ENCODE measurements around the gene SLC10A2.

SLC10A2 gene

DNA sequence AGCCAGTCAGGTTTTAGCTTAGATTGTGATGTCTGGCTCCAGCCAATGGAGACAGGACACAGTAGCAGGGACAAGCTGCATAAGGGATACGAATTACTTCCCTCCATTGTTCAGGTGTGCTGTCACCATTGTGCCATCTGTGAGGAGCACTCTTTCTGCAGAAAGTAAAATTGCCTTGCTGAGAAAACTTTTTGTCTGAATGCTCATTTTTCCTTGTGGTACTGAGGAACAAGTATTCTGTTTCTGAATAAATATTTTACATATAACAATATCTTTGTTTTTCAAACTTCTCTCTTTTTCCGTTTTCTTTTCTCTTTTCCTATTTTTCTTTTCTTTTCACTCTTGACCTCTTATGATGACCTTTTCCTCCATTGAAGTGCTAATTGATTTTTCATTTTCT is 10.2 kb downstream of the SLC10A2 start:
- no peak overlapping the region for H2BK120ac ChIP-seq (ENCODE audit: insufficient read depth, low read length, poor library complexity)
- H2AFZ ChIP-seq (ENCODE audit: insufficient read depth, low read length, poor library complexity) = no peak overlapping the region
- no peak overlapping the region for H3K18ac ChIP-seq (ENCODE audit: low read length)
- H3K4me2 ChIP-seq (ENCODE audit: low read length) = no peak overlapping the region
- H3K4me1 ChIP-seq (ENCODE audit: control insufficient read depth in 1 of 2, insufficient read depth in 2 of 2, low read length in 2 of 2) = no peaks in the 10 kb centered on the region
- no peak overlapping the region for H3K4me3 ChIP-seq (ENCODE audit: low read depth, low read length)
- no peak overlapping the region for H3K23ac ChIP-seq (ENCODE audit: low read length)
- no peaks in the 10 kb centered on the region for H3K79me2 ChIP-seq (ENCODE audit: control insufficient read depth, insufficient read depth, low read length, poor library complexity)
- H2BK5ac ChIP-seq (ENCODE audit: low read depth, low read length, poor library complexity) = no peak overlapping the region
- WGBS (ENCODE audit: extremely low coverage, insufficient coverage, insufficient read length) = no CpG with 5 or more reads among the region's 2 CpGs
- H3K4ac ChIP-seq (ENCODE audit: low read depth, low read length) = no peak overlapping the region
- no peak overlapping the region for H4K91ac ChIP-seq (ENCODE audit: low read depth, low read length)
- H4K12ac ChIP-seq (ENCODE audit: low read depth, low read length) = no peak overlapping the region
- H3K79me1 ChIP-seq (ENCODE audit: low read length) = no peaks in the 10 kb centered on the region
- DNase-seq = no peak
- H3K27me3 ChIP-seq (ENCODE audit: insufficient read depth, low read length) = no peaks in the 10 kb centered on the region
- no peaks in the 10 kb centered on the region for H3K36me3 ChIP-seq (ENCODE audit: control insufficient read depth in 1 of 2, insufficient read depth in 2 of 2, low read length in 2 of 2)
- H3K9me3 ChIP-seq (ENCODE audit: insufficient read depth, low read depth, low read length) = peaks cover 6% of the 10 kb centered on the region
- H3K27ac ChIP-seq (ENCODE audit: low read depth, low read length) = no peak overlapping the region
- H3K9ac ChIP-seq (ENCODE audit: low read length) = no peak overlapping the region
- no peak overlapping the region for H2BK12ac ChIP-seq (ENCODE audit: low read length)
- H4K8ac ChIP-seq (ENCODE audit: low read depth, low read length) = no peak overlapping the region
- no peak overlapping the region for H3K14ac ChIP-seq (ENCODE audit: low read length)
- no peak overlapping the region for H2AK5ac ChIP-seq (ENCODE audit: low read length)

- Histone ChIP-seq H3K4me1 (ENCODE audit: control insufficient read depth in 1 of 2, insufficient read depth in 2 of 2, low read length in 2 of 2) (no peaks in the 10 kb centered on the region), H2BK12ac (ENCODE audit: low read length) (no peak overlapping the region), H3K79me2 (ENCODE audit: control insufficient read depth, insufficient read depth, low read length, poor library complexity) (no peaks in the 10 kb centered on the region), H2BK120ac (ENCODE audit: insufficient read depth, low read length, poor library complexity) (no peak overlapping the region), H3K4ac (ENCODE audit: low read depth, low read length) (no peak overlapping the region), H3K9ac (ENCODE audit: low read length) (no peak overlapping the region), H3K27ac (ENCODE audit: low read depth, low read length) (no peak overlapping the region), H2BK5ac (ENCODE audit: low read depth, low read length, poor library complexity) (no peak overlapping the region), H3K4me2 (ENCODE audit: low read length) (no peak overlapping the region), H3K4me3 (ENCODE audit: low read depth, low read length) (no peak overlapping the region), H3K18ac (ENCODE audit: low read length) (no peak overlapping the region), H3K79me1 (ENCODE audit: low read length) (no peaks in the 10 kb centered on the region), H3K27me3 (ENCODE audit: insufficient read depth, low read length) (no peaks in the 10 kb centered on the region), H3K9me3 (ENCODE audit: insufficient read depth, low read depth, low read length) (peaks cover 6% of the 10 kb centered on the region), H2AFZ (ENCODE audit: insufficient read depth, low read length, poor library complexity) (no peak overlapping the region), H3K14ac (ENCODE audit: low read length) (no peak overlapping the region), H2AK5ac (ENCODE audit: low read length) (no peak overlapping the region), H3K36me3 (ENCODE audit: control insufficient read depth in 1 of 2, insufficient read depth in 2 of 2, low read length in 2 of 2) (no peaks in the 10 kb centered on the region), H4K8ac (ENCODE audit: low read depth, low read length) (no peak overlapping the region), H3K23ac (ENCODE audit: low read length) (no peak overlapping the region), H4K91ac (ENCODE audit: low read depth, low read length) (no peak overlapping the region), H4K12ac (ENCODE audit: low read depth, low read length) (no peak overlapping the region)
- no CpG with 5 or more reads among the region's 2 CpGs for WGBS (ENCODE audit: extremely low coverage, insufficient coverage, insufficient read length)
- no peak for DNase-seq
Measured at GRCh38 chr13:103055166-103055565, 11.1 kb downstream of the SLC10A2 start.

DNA sequence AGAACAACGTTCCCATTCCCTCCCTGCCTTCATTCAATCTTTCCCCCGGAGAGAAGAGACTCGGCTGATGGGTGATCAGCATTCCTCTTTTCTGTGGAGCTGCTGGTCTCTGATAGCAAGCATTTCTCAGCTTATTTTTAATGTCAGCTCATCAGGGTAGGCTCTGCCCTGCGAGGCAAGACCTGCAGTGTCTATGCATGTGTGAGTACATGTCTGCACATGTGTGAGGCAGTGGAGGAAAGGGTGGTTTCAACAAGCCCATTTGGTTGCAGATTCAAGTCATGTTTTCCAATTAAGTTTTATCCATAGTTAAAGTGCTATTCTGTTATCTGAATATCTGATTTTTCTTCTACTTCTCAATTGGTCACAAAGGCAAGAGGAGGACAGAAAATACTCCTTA is 19.5 kb downstream of the SLC10A2 start:
- Histone ChIP-seq H3K79me2 (ENCODE audit: control insufficient read depth, insufficient read depth, low read length, poor library complexity) (no peaks in the 10 kb centered on the region), H4K12ac (ENCODE audit: low read depth, low read length) (no peak overlapping the region), H3K79me1 (ENCODE audit: low read length) (no peaks in the 10 kb centered on the region), H3K14ac (ENCODE audit: low read length) (no peak overlapping the region), H4K8ac (ENCODE audit: low read depth, low read length) (no peak overlapping the region), H3K9ac (ENCODE audit: low read length) (no peak overlapping the region), H3K23ac (ENCODE audit: low read length) (no peak overlapping the region), H4K91ac (ENCODE audit: low read depth, low read length) (no peak overlapping the region), H3K4me2 (ENCODE audit: low read length) (no peak overlapping the region), H3K27ac (ENCODE audit: low read depth, low read length) (no peak overlapping the region), H3K18ac (ENCODE audit: low read length) (no peak overlapping the region), H2AK5ac (ENCODE audit: low read length) (no peak overlapping the region), H3K4ac (ENCODE audit: low read depth, low read length) (no peak overlapping the region), H3K4me1 (ENCODE audit: control insufficient read depth in 1 of 2, insufficient read depth in 2 of 2, low read length in 2 of 2) (no peaks in the 10 kb centered on the region), H3K9me3 (ENCODE audit: insufficient read depth, low read depth, low read length) (no peaks in the 10 kb centered on the region), H3K27me3 (ENCODE audit: insufficient read depth, low read length) (no peaks in the 10 kb centered on the region), H2BK12ac (ENCODE audit: low read length) (no peak overlapping the region), H2BK120ac (ENCODE audit: insufficient read depth, low read length, poor library complexity) (no peak overlapping the region), H3K4me3 (ENCODE audit: low read depth, low read length) (no peak overlapping the region), H2AFZ (ENCODE audit: insufficient read depth, low read length, poor library complexity) (no peak overlapping the region), H2BK5ac (ENCODE audit: low read depth, low read length, poor library complexity) (no peak overlapping the region), H3K36me3 (ENCODE audit: control insufficient read depth in 1 of 2, insufficient read depth in 2 of 2, low read length in 2 of 2) (no peaks in the 10 kb centered on the region)
- no peak for DNase-seq
- no CpG with 5 or more reads among the region's 4 CpGs for WGBS (ENCODE audit: extremely low coverage, insufficient coverage, insufficient read length)

- no peak overlapping the region for H3K4me2 ChIP-seq (ENCODE audit: low read length)
- no peak overlapping the region for H3K4me3 ChIP-seq (ENCODE audit: low read depth, low read length)
- WGBS (ENCODE audit: extremely low coverage, insufficient coverage, insufficient read length) = no CpG with 5 or more reads among the region's 3 CpGs
- no peak overlapping the region for H2BK120ac ChIP-seq (ENCODE audit: insufficient read depth, low read length, poor library complexity)
- H3K23ac ChIP-seq (ENCODE audit: low read length) = no peak overlapping the region
- no peak overlapping the region for H2AFZ ChIP-seq (ENCODE audit: insufficient read depth, low read length, poor library complexity)
- no peak overlapping the region for H2BK5ac ChIP-seq (ENCODE audit: low read depth, low read length, poor library complexity)
- no peak overlapping the region for H2BK12ac ChIP-seq (ENCODE audit: low read length)
- no peak overlapping the region for H4K8ac ChIP-seq (ENCODE audit: low read depth, low read length)
- no peak overlapping the region for H3K27ac ChIP-seq (ENCODE audit: low read depth, low read length)
- no peaks in the 10 kb centered on the region for H3K79me2 ChIP-seq (ENCODE audit: control insufficient read depth, insufficient read depth, low read length, poor library complexity)
- no peak overlapping the region for H3K14ac ChIP-seq (ENCODE audit: low read length)
- H3K79me1 ChIP-seq (ENCODE audit: low read length) = no peaks in the 10 kb centered on the region
- no peaks in the 10 kb centered on the region for H3K9me3 ChIP-seq (ENCODE audit: insufficient read depth, low read depth, low read length)
- no peak overlapping the region for H3K18ac ChIP-seq (ENCODE audit: low read length)
- H3K9ac ChIP-seq (ENCODE audit: low read length) = no peak overlapping the region
- no peak for DNase-seq
- no peak overlapping the region for H4K12ac ChIP-seq (ENCODE audit: low read depth, low read length)
- no peak overlapping the region for H4K91ac ChIP-seq (ENCODE audit: low read depth, low read length)
- H3K4ac ChIP-seq (ENCODE audit: low read depth, low read length) = no peak overlapping the region
- H3K27me3 ChIP-seq (ENCODE audit: insufficient read depth, low read length) = no peaks in the 10 kb centered on the region
- H3K36me3 ChIP-seq (ENCODE audit: control insufficient read depth in 1 of 2, insufficient read depth in 2 of 2, low read length in 2 of 2) = no peaks in the 10 kb centered on the region
- no peak overlapping the region for H2AK5ac ChIP-seq (ENCODE audit: low read length)
- H3K4me1 ChIP-seq (ENCODE audit: control insufficient read depth in 1 of 2, insufficient read depth in 2 of 2, low read length in 2 of 2) = no peaks in the 10 kb centered on the region
Measured at GRCh38 chr13:103044056-103044455, 22.2 kb downstream of the SLC10A2 start.
